Adrenal gland (tissue), 5 donors: Measurements from ENCODE around the gene HSPA12A.

Experiments
- CTCF ChIP-seq, 6 experiments: fragments of 450-650 bp in 4 of 6; fragments of 200-600 bp in 2 of 6; sonication (generic) in 1 of 6; IDR thresholded peaks; 1 replicate in 5 of 6; 2 replicates in 1 of 6; pipeline versions ENCODE4 v1.5.1 to v1.8.0; 2016 to 2021; ENCODE audit warnings: antibody characterized with exemption in 6 of 6, mild to moderate bottlenecking in 2 of 6, moderate library complexity in 1 of 6
- POLR2A ChIP-seq, 2 donors: fragments of 450-650 bp; IDR thresholded peaks; one replicate each; pipeline ENCODE4 v1.6.1; 2017; ENCODE audit warnings: antibody characterized with exemption in 2 of 2, mild to moderate bottlenecking in 2 of 2, moderate library complexity in 1 of 2
- donor health status: DM: no; HTN: no; CAD: no.

- TF ChIP-seq CTCF (IDR thresholded peaks at IDR 0.05) (peak; percentile 94 to 100 (median 98)), POLR2A (IDR thresholded peaks at IDR 0.05) (no peak)
Measured at GRCh38 chr10:116787893-116788665, 45.7 kb upstream of the HSPA12A start.
